HG03045 (cell line): Measurements from ENCODE around the gene MYCN.
"Not testable (repeated sequence)": the region's sequence is repeated elsewhere in the genome, so short reads cannot be mapped to it uniquely, and the experiment has no call there.

Experiments
- ATAC-seq: cut with Tn5 transposase; IDR thresholded peaks from one replicate; pipeline ENCODE4 v1.9.1; 2021; ENCODE audit warnings: mild to moderate bottlenecking, moderate library complexity; ENCODE audit not compliant: unreplicated experiment

The MYCN gene

GRCh38 chr2:15956751-15957736 is 16.7 kb downstream of the MYCN start:
- no peak for ATAC-seq

GRCh38 chr2:15957881-15958713 is 17.7 kb downstream of the MYCN start:
- no peak for ATAC-seq

- no peak for ATAC-seq
These were observed 19.2 kb downstream of the MYCN start for GRCh38 chr2:15959331-15960153.

GRCh38 chr2:15960154-15960520 is 19.8 kb downstream of the MYCN start:
- not testable (repeated sequence) for ATAC-seq

GRCh38 chr2:15963109-15963976 is 23.0 kb downstream of the MYCN start:
- ATAC-seq = not testable (repeated sequence)

- no peak for ATAC-seq
These were observed 23.8 kb downstream of the MYCN start for GRCh38 chr2:15963977-15964670.

- no peak for ATAC-seq
These were observed 24.7 kb downstream of the MYCN start for GRCh38 chr2:15964936-15965563.

- ATAC-seq = no peak
These were observed 25.2 kb downstream of the MYCN start for GRCh38 chr2:15965564-15966019.

GRCh38 chr2:15967415-15968279 is 27.3 kb downstream of the MYCN start:
- ATAC-seq = no peak

- no peak for ATAC-seq
These were observed 28.2 kb downstream of the MYCN start for GRCh38 chr2:15968280-15969178.

- ATAC-seq = no peak
These were observed 28.9 kb downstream of the MYCN start for GRCh38 chr2:15969214-15969613.

GRCh38 chr2:15970701-15971100 is 30.4 kb downstream of the MYCN start:
- ATAC-seq = no peak

- ATAC-seq = no peak
These were observed 31.0 kb downstream of the MYCN start for GRCh38 chr2:15971351-15971750.

- ATAC-seq = no peak
These were observed 31.6 kb downstream of the MYCN start for GRCh38 chr2:15971831-15972522.

- no peak for ATAC-seq
These were observed 33.4 kb downstream of the MYCN start for GRCh38 chr2:15973481-15974401.
